GM18511 (cell line): Measurements from ENCODE around the gene CDH8.
"Not testable (repeated sequence)": the region's sequence is repeated elsewhere in the genome, so short reads cannot be mapped to it uniquely, and the experiment has no call there.

Experiments used
- ATAC-seq: cut with Tn5 transposase; IDR thresholded peaks from one replicate; pipeline ENCODE4 v1.9.1; 2021; ENCODE audit warnings: mild to moderate bottlenecking, moderate library complexity; ENCODE audit not compliant: unreplicated experiment

CDH8 gene

GRCh38 chr16:61871837-61872777 is 164.1 kb downstream of the CDH8 start:
- no peak for ATAC-seq

DNA sequence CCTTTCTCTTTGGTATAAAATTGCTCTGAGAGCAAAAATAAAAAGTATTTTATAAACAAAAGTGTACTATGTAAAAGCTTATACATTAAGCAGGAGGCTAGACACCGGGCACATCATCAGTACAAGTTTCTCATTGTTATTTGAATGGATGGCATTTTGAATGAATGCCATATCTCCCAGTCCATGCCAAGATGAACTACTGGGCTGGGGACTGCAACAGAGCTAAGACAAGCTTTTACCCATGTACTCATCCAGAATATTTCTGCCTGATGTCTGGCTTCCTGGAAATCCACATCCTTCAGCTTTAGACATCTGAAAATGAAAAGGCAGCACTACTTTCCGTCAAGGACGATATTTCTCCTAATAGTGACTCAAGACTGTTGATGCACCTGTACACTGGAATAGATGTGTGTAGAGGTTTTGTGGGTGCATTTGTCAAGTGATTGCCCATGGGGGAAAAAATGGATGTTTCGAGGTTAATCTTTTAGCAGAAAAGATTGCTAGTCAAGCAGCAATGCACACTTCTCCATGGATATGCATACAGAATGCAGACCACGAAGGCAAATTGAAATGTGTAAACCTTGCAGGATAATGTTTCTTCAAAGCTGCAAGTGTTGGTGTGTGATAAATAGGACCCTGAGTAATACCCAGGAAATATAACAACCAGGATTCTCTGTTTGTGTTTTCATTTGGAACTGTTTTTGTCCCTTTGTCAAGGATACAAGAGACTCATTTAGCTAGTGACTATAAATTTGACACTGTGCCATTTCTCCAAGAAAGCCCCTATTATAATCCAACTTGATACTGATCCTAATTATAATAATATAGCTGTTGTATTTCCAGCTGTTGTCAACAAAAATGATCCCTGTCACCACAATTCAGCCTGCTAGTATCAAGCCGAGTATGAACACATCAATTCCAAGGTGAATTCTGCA is 173.8 kb downstream of the CDH8 start:
- no peak for ATAC-seq

GRCh38 chr16:61858988-61859387 is 177.2 kb downstream of the CDH8 start:
- no peak for ATAC-seq

GRCh38 chr16:61842666-61843065 is 193.6 kb downstream of the CDH8 start:
- ATAC-seq, result no peak

- no peak for ATAC-seq
These were observed 199.3 kb downstream of the CDH8 start for GRCh38 chr16:61836804-61837393.

DNA sequence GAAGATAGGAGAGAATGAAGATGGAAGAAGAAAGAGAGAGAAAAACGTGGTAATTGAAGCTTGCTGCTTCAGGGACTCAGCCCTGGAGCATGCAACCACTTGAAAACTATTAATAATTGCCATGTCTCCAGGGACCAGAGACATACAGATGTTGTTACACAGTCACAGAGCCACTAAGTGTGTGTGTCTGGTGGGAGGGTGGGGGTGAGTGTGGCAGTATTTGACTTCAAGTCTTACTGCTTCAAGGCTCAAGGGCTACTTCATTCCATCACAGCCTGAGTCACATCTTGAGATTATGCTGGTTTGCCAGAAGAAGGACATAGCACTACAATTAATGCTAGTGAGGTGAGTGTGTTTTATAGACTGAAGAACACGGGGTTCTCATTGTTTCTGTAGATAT is 202.2 kb downstream of the CDH8 start:
- no peak for ATAC-seq

GRCh38 chr16:61831351-61831917 is 204.8 kb downstream of the CDH8 start:
- no peak for ATAC-seq

DNA sequence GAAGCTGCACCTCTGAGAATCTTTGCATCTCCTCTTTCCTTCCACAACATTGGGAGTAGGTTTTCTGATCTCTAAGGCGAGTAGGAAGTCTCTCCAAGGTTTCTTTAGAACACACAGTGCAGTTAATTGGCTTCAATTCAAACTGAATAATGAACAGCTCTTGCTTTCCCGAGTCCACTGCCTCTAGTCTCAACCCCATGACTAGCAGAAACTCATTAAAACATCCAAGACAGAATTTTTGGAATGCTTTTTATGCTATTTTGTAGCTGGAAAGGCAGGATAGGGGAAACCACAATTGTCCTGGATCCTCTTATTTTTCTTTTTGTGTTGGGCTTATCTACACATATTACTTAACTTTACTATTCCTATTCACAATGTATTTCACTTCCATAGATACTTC is 206.6 kb downstream of the CDH8 start:
- no peak for ATAC-seq

DNA sequence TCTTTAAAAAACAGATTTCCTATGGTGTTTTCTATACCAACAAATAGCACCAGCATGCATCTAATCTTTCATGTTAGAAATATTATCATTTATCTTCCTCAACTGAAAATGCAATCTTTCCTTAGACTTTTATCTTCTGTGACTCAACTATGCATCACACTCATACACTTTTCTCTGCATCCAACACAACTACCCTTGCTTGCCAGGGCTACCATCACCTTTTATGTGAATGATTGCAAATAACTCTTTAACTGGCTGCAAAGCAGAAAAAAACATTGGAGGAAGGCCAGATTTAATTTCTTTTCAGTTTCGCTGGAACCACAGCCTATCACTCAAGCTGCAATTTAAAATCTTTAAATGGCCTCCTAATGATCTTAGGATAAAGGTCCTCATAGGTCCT is 212.9 kb downstream of the CDH8 start:
- no peak for ATAC-seq

DNA sequence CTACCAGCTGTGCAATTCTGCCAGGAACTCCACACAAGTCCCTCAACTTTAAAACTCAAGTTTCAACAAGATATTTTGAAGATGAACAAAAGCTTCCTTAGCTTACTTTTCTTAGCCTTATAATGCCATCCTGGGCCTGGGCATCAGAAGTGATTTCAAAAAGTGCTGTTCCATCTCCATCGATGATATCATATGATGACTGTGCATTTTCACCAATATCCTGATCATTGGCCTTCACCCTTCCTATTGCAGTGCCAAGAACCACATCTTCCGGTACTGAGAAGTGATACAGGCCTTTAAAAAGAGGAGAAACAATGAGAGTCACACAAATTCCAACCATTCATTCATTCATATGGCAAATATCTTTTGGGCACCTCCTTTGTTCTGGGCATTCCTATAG is 215.4 kb downstream of the CDH8 start:
- ATAC-seq, result no peak

DNA sequence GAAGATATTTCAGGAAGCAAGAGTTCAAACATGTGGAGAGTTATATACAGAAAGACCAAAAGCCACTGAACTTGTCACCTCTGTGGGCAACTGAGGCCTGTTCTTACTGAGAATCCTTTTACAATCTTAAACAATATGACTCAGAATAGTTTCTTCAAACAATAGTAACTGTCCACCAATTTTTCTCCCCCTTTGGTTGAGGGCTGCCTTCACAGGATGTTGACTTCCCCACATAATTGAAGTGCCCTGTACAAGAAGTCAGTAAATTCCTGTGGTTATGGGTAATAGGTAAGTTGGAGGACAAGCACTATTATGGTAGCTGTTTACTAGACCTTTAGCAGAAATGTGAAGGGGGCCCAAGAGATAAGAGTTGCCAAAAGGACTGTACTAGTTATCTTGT is 215.8 kb downstream of the CDH8 start:
- ATAC-seq, result no peak

- no peak for ATAC-seq
These were observed 217.4 kb downstream of the CDH8 start for GRCh38 chr16:61818850-61819249.

DNA sequence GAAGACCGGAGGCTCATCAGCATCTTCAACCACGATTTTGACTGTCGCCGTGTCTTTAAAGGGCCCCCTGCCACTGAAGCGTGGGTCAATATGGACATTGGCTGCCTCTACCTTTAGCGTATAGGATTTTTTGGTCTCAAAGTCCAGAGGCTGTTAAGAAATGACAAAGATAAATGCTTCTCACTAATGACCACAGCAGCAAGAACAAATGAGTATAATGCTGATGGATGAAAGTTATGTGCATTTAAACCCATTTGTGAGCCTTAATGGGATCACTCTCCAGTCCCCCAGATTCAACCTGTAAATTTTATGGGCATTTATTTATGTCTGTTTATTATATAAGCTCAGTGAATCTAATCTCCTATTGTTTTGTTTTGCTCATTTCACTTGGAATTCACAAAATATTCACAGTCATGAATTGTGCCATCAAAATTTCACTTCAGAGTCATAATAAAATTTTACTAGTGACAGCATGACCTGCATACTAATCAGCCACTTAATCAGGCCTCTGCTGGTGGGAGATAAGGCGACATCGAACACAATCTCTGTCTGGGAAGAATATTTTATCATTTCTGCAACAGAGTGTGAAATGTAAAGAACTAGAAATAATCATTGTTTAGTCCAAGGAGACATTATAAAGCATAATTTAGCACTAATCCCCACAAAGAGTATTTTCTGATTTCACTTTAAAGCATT is 218.5 kb downstream of the CDH8 start:
- ATAC-seq, result no peak

- ATAC-seq, result no peak
These were observed 221.4 kb downstream of the CDH8 start for GRCh38 chr16:61814726-61815347.

DNA sequence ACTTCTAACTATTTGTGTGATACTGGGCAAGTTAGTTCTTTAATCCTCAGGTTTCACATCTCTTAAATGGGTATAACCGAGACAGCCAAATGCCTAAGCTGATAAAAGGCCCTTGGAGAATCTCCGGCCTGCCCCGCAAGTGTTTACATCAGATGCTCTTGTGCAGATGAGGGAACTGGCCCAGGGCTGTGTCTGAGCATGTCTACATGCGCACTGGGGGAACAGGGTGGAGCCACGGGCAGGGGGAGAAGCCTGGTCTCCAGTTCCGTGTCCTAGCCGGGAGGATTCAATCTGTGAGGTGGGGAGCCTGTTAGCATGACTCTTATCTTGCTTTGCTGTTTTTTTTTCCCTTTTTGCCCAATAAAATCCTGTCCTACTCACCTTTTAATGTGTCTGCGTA is 222.9 kb downstream of the CDH8 start:
- no peak for ATAC-seq

GRCh38 chr16:61812251-61812650 is 224.0 kb downstream of the CDH8 start:
- no peak for ATAC-seq

DNA sequence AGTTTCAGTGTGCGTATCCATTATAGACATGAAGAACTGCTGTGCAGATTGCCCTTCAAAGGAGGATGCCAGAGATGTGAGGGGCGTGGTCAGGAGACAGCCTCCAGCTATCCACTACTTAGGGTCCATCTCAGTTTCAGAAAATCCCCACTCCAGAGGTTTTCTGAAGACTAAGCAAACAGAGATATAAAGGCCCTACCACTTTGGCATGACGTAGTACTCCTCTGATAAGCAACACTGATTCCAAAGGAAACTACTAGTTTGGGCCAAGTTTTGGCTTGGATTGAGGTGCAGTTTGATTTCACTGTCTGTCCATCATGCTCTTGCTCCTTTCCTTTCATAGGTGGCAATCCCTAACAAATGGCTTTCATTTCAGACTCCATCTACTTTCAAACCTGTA is 228.7 kb downstream of the CDH8 start:
- no peak for ATAC-seq

GRCh38 chr16:61801217-61801616 is 235.0 kb downstream of the CDH8 start:
- ATAC-seq, result not testable (repeated sequence)

DNA sequence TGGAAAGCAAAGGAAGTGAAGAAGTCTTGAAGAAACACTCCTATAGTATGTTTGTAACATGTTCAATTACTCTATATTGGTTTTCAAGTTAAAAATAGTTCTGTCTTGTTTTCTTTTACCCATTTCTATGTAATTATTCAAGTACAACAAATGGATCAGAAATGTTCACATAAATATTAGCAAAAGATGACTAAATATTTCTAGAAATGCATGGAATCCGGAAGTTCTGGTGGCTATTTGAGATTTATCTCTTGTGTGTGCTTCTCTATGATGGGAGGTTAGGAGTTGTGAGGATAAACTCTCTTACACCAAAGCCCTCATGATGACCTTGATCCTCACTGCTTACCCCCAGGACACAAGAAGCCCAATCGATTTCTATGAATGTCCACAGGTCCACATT is 237.5 kb downstream of the CDH8 start:
- no peak for ATAC-seq

DNA sequence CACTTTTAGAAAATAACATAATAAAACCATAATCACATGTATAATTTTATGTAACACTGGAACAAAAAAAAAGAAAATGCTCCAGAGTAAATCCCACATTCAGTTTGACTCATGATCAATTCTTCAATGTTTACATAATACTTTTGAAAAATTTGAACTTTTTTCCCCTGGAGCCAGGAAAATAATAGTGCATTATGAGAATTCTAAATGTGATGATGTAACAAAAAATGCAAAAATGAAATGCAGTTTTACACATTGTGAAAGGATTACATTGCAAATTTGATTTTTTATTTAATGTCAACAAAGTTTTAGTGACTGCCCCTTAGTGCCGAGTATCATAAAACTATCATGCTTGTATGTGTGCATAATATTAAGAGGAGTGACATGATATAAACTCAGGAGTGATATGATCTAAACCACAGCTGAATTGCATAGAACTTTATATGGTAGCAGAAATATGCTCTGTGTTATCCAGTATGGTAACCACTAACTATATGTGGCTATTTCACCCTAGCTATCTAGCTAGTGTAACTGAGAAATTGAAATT is 238.2 kb downstream of the CDH8 start:
- no peak for ATAC-seq
